GM18873 (cell line): ENCODE measurements around the gene PCDHGC3.
"Not testable (repeated sequence)": the region's sequence is repeated elsewhere in the genome, so short reads cannot be mapped to it uniquely, and the experiment has no call there.

Experiments used
- ATAC-seq: cut with Tn5 transposase; IDR thresholded peaks from one replicate; pipeline ENCODE4 v1.9.1; 2021; ENCODE audit warnings: mild to moderate bottlenecking, moderate library complexity, moderate number of reproducible peaks; ENCODE audit not compliant: unreplicated experiment, low FRiP score

The PCDHGC3 gene

GRCh38 chr5:141475625-141476131, at the start of gene PCDHGC3:
TSS of gene PCDHGC3 (plus strand) at chr5:141475966. CDS start at chr5:141476117, 151 bp downstream.
- peak; percentile 96 for ATAC-seq

- no peak for ATAC-seq
Measured at GRCh38 chr5:141427783-141428426, 47.9 kb upstream of the PCDHGC3 start.

GRCh38 chr5:141430332-141431113, 45.2 kb upstream of the PCDHGC3 start, which contains the start of gene PCDHGA12:
TSS of gene PCDHGA12 (plus strand) at chr5:141430507. CDS start at chr5:141430760, 253 bp downstream.
- peak; percentile 81 for ATAC-seq

GRCh38 chr5:141431286-141431685, 44.5 kb upstream of the PCDHGC3 start:
- ATAC-seq: no peak

GRCh38 chr5:141432308-141432707, 43.5 kb upstream of the PCDHGC3 start:
- not testable (repeated sequence) for ATAC-seq

- not testable (repeated sequence) for ATAC-seq
Measured at GRCh38 chr5:141432726-141433125, 43.0 kb upstream of the PCDHGC3 start.

- no peak for ATAC-seq
Measured at GRCh38 chr5:141434006-141434405, 41.8 kb upstream of the PCDHGC3 start.

GRCh38 chr5:141437221-141437620, 38.5 kb upstream of the PCDHGC3 start:
- no peak for ATAC-seq

GRCh38 chr5:141439411-141440141, 36.2 kb upstream of the PCDHGC3 start:
- no peak for ATAC-seq

GRCh38 chr5:141440341-141440740, 35.4 kb upstream of the PCDHGC3 start:
- no peak for ATAC-seq

- no peak for ATAC-seq
Measured at GRCh38 chr5:141441571-141442170, 34.1 kb upstream of the PCDHGC3 start.

- no peak for ATAC-seq
Measured at GRCh38 chr5:141465351-141465750, 10.4 kb upstream of the PCDHGC3 start.

GRCh38 chr5:141476132-141476911, 556 bp downstream of the PCDHGC3 start:
- peak; percentile 19 for ATAC-seq

- no peak for ATAC-seq
Measured at GRCh38 chr5:141477044-141477575, 1.3 kb downstream of the PCDHGC3 start.

GRCh38 chr5:141477815-141478214, 2.0 kb downstream of the PCDHGC3 start:
- ATAC-seq: no peak

GRCh38 chr5:141478321-141478945, 2.7 kb downstream of the PCDHGC3 start:
- ATAC-seq: no peak

GRCh38 chr5:141479776-141480175, 4.0 kb downstream of the PCDHGC3 start:
- no peak for ATAC-seq

- no peak for ATAC-seq
Measured at GRCh38 chr5:141483902-141484301, 8.1 kb downstream of the PCDHGC3 start.

GRCh38 chr5:141484310-141484640, 8.5 kb downstream of the PCDHGC3 start:
- no peak for ATAC-seq
